ENCODE measurements around the gene SSTR5. TPM values are rescaled to one million over a fixed set of nuclear protein-coding genes. Genes with fewer than 3 reads are reported as not detected.

The SSTR5 gene
- total and polyA plus RNA-seq, 4 donors = not detected

GRCh38 chr16:1039762-1040161 lies 32.8 kb upstream of the SSTR5 start:
- H3K4me3 ChIP-seq (ENCODE audit: low read depth in 1 of 3, low read length in 3 of 3) = no peak overlapping the region
- TF ChIP-seq NR2F2 (IDR thresholded peaks at IDR 0.05) = no peak
- no peak for TF ChIP-seq REST (IDR thresholded peaks at IDR 0.05)
- no peak for TF ChIP-seq RAD21 (IDR thresholded peaks at IDR 0.05)
- TF ChIP-seq MAX (IDR thresholded peaks at IDR 0.05) = no peak
- no peak for TF ChIP-seq CTCF (IDR thresholded peaks at IDR 0.05; ENCODE audit: low read depth, low read length, missing input control)
- TF ChIP-seq YY1 (IDR thresholded peaks at IDR 0.05) = no peak
- no peak for TF ChIP-seq ATF3 (IDR thresholded peaks at IDR 0.05)
- no peak for TF ChIP-seq FOXA1 (IDR thresholded peaks at IDR 0.05)
- TF ChIP-seq RXRA (IDR thresholded peaks at IDR 0.05) = no peak
- no peak for TF ChIP-seq EGR1 (IDR thresholded peaks at IDR 0.05; ENCODE audit: low read depth in 2 of 2)
- no peak for TF ChIP-seq JUND (IDR thresholded peaks at IDR 0.05)
- TF ChIP-seq HNF4A (conservative IDR thresholded peaks at IDR 0.05) = no peak
- no peak for TF ChIP-seq TAF1 (conservative IDR thresholded peaks at IDR 0.05)
- TF ChIP-seq SP1 (IDR thresholded peaks at IDR 0.05) = no peak
- no peak for TF ChIP-seq FOXA2 (IDR thresholded peaks at IDR 0.05)
- TF ChIP-seq HNF4G (IDR thresholded peaks at IDR 0.05) = no peak
- no peak overlapping the region for H3K9ac ChIP-seq (ENCODE audit: low read depth in 1 of 2, low read length in 2 of 2)
- WGBS = 67% methylated on average over 11 of the region's 11 CpGs
- no peak overlapping the region for H3K27ac ChIP-seq (ENCODE audit: low read depth in 1 of 2, low read length in 2 of 2)
- H3K9me3 ChIP-seq (ENCODE audit: control insufficient read depth in 4 of 4, low read length in 3 of 4) = peaks cover 0 to 5% (median 2%) of the 10 kb centered on the region in 4 donors
- peaks cover 0 to 3% (median 0%) of the 10 kb centered on the region in 4 donors for H3K27me3 ChIP-seq (ENCODE audit: control insufficient read depth in 4 of 4, insufficient read depth in 4 of 4, low read length in 3 of 4)
- DNase-seq (ENCODE audit: low spot score) = no peak
- no peaks in the 10 kb centered on the region for H3K4me1 ChIP-seq (ENCODE audit: control insufficient read depth in 4 of 4, insufficient read depth in 4 of 4, low read length in 3 of 4)
- no peaks in the 10 kb centered on the region for H3K36me3 ChIP-seq (ENCODE audit: control insufficient read depth in 4 of 4, insufficient read depth in 3 of 4, low read depth in 1 of 4, low read length in 3 of 4)

- no peak overlapping the region for H3K4me3 ChIP-seq (ENCODE audit: low read depth in 1 of 3, low read length in 3 of 3)
- peaks cover 0 to 5% (median 2%) of the 10 kb centered on the region in 4 donors for H3K9me3 ChIP-seq (ENCODE audit: control insufficient read depth in 4 of 4, low read length in 3 of 4)
- WGBS = 88% methylated on average over 29 of the region's 29 CpGs
- no peak overlapping the region for H3K27ac ChIP-seq (ENCODE audit: low read depth in 1 of 2, low read length in 2 of 2)
- no peak overlapping the region for H3K9ac ChIP-seq (ENCODE audit: low read depth in 1 of 2, low read length in 2 of 2)
- no peaks in the 10 kb centered on the region for H3K36me3 ChIP-seq (ENCODE audit: control insufficient read depth in 4 of 4, insufficient read depth in 3 of 4, low read depth in 1 of 4, low read length in 3 of 4)
- no peaks in the 10 kb centered on the region for H3K4me1 ChIP-seq (ENCODE audit: control insufficient read depth in 4 of 4, insufficient read depth in 4 of 4, low read length in 3 of 4)
- no peak for TF ChIP-seq MAX (IDR thresholded peaks at IDR 0.05)
- no peak for TF ChIP-seq REST (IDR thresholded peaks at IDR 0.05)
- no peak for TF ChIP-seq SP1 (IDR thresholded peaks at IDR 0.05)
- no peak for TF ChIP-seq JUND (IDR thresholded peaks at IDR 0.05)
- TF ChIP-seq CTCF (IDR thresholded peaks at IDR 0.05; ENCODE audit: low read depth, low read length, missing input control) = no peak
- H3K27me3 ChIP-seq (ENCODE audit: control insufficient read depth in 4 of 4, insufficient read depth in 4 of 4, low read length in 3 of 4) = peaks cover 0 to 3% (median 0%) of the 10 kb centered on the region in 4 donors
- DNase-seq (ENCODE audit: low spot score) = no peak
These were observed 32.2 kb upstream of the SSTR5 start for GRCh38 chr16:1040346-1040745.

Measured in liver (tissue), 9 donors.